Mucosa of rectum (tissue), 2 donors: ENCODE data around the gene EXOSC7.

Source experiments
- H3K27ac ChIP-seq, 2 donors: one replicate each; pipeline ENCODE4 v1.7.0; 2013; ENCODE audit warnings: inconsistent platforms in 2 of 2, low read depth in 2 of 2, low read length in 2 of 2
- H3K27me3 ChIP-seq, 2 donors: one replicate each; pipeline ENCODE4 v1.7.0; 2013; ENCODE audit warnings: low read length in 2 of 2; ENCODE audit not compliant: control insufficient read depth in 2 of 2, insufficient read depth in 2 of 2
- H3K36me3 ChIP-seq, 2 donors: one replicate each; pipeline ENCODE4 v1.7.0; 2013; ENCODE audit warnings: low read length in 2 of 2; ENCODE audit not compliant: control insufficient read depth in 2 of 2, insufficient read depth in 2 of 2
- H3K4me1 ChIP-seq, 2 donors: one replicate each; pipeline ENCODE4 v1.7.0; 2013; ENCODE audit warnings: low read length in 2 of 2, mild to moderate bottlenecking in 1 of 2; ENCODE audit not compliant: control insufficient read depth in 2 of 2, insufficient read depth in 2 of 2
- H3K4me3 ChIP-seq, 2 donors: one replicate each; pipeline ENCODE4 v1.7.0; 2013; ENCODE audit warnings: low read length in 2 of 2
- H3K9ac ChIP-seq, 2 donors: one replicate each; pipeline ENCODE4 v1.7.0; 2013; ENCODE audit warnings: low read length in 2 of 2, low read depth in 1 of 2, mild to moderate bottlenecking in 1 of 2
- H3K9me3 ChIP-seq, 2 donors: one replicate each; pipeline ENCODE4 v1.7.0; 2013; ENCODE audit warnings: low read length in 2 of 2; ENCODE audit not compliant: control insufficient read depth in 2 of 2
- donor health status: healthy.
- donor health status: Normal muscosa, but diverticular disease.

EXOSC7 gene

GRCh38 chr3:45029216-45029615 is 53.2 kb downstream of the EXOSC7 start:
- no peak overlapping the region for H3K9ac ChIP-seq
- H3K4me3 ChIP-seq: no peak overlapping the region
- H3K36me3 ChIP-seq: peaks cover 0 to 3% of the 10 kb centered on the region in 2 donors
- H3K9me3 ChIP-seq: no peaks in the 10 kb centered on the region
- H3K4me1 ChIP-seq: peaks cover 8 to 9% of the 10 kb centered on the region in 2 donors
- H3K27me3 ChIP-seq: no peaks in the 10 kb centered on the region
- no peak overlapping the region for H3K27ac ChIP-seq

DNA sequence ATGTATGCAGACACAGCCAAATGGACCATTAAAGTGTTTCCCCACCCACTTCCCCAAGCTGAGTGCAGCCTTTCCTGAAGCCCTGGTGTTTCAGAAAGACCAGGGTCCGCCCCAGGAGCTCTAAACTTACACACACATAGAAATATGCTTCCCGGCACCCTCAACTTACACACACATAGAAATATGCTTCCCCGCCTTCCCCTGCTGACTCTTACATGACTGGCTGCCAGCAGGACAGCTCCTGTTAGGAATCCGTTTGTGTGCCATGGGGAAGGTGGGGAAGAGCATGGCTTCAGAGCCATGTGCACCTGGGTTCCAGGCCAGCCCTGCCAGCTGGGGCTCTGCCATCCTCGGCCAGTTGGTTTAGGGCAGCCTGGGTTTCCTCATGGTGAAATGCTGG is 53.6 kb downstream of the EXOSC7 start:
- Histone ChIP-seq H3K4me3 (no peak overlapping the region), H3K4me1 (peaks cover 11 to 13% of the 10 kb centered on the region in 2 donors), H3K27me3 (no peaks in the 10 kb centered on the region), H3K36me3 (peaks cover 0 to 3% of the 10 kb centered on the region in 2 donors), H3K9ac (no peak overlapping the region), H3K27ac (no peak overlapping the region), H3K9me3 (no peaks in the 10 kb centered on the region)

- H3K36me3 ChIP-seq: peaks cover 0 to 3% of the 10 kb centered on the region in 2 donors
- peaks cover 0 to 2% of the 10 kb centered on the region in 2 donors for H3K27me3 ChIP-seq
- H3K27ac ChIP-seq: no peak overlapping the region
- peaks cover 16 to 20% of the 10 kb centered on the region in 2 donors for H3K4me1 ChIP-seq
- no peak overlapping the region for H3K4me3 ChIP-seq
- no peaks in the 10 kb centered on the region for H3K9me3 ChIP-seq
- H3K9ac ChIP-seq: no peak overlapping the region
Observed at GRCh38 chr3:45031531-45031930, 55.5 kb downstream of the EXOSC7 start.

GRCh38 chr3:45032113-45032512 is 56.1 kb downstream of the EXOSC7 start:
- H3K27ac ChIP-seq: no peak overlapping the region
- peaks cover 0 to 3% of the 10 kb centered on the region in 2 donors for H3K36me3 ChIP-seq
- H3K4me3 ChIP-seq: no peak overlapping the region
- peaks cover 16 to 20% of the 10 kb centered on the region in 2 donors for H3K4me1 ChIP-seq
- H3K9me3 ChIP-seq: no peaks in the 10 kb centered on the region
- H3K9ac ChIP-seq: no peak overlapping the region
- H3K27me3 ChIP-seq: peaks cover 0 to 3% of the 10 kb centered on the region in 2 donors

- Histone ChIP-seq H3K9ac (no peak overlapping the region), H3K9me3 (no peaks in the 10 kb centered on the region), H3K4me3 (no peak overlapping the region), H3K27ac (no peak overlapping the region), H3K4me1 (peaks cover 16 to 20% of the 10 kb centered on the region in 2 donors), H3K36me3 (peaks cover 0 to 3% of the 10 kb centered on the region in 2 donors), H3K27me3 (peaks cover 0 to 3% of the 10 kb centered on the region in 2 donors)
Observed at GRCh38 chr3:45033791-45034190, 57.7 kb downstream of the EXOSC7 start.

DNA sequence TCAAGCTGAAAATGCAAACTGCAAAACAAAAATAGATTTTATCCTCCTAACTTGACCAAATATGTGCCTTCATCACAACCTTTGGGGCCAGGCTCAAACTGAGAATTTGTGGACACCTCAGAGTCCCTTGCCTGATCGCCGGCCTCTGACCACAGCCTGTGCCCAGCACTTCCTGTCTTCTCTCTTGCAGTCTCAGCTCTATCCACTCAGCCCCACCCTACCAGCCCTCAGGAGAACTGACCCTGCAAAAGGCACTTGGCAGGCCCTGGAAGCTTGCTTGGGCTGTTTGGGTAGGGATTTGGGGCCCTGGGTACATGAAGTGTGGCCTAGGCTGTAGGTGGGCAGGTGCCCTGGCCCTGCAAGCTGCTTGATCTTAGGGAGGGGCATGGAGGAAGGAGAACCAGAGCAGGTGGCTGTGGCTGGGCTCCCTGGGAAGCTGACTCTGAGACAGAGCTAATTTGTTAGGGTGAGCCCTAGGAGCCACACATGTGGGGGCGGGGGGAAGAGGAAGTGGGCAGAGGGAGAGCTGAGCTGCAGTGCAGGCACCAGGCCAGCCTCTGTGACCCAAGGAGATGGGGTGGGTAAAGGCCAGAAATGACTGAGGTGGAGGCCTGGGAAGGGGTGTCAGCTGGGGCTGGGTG is 58.7 kb downstream of the EXOSC7 start:
- H3K36me3 ChIP-seq: peaks cover 0 to 3% of the 10 kb centered on the region in 2 donors
- no peak overlapping the region for H3K4me3 ChIP-seq
- H3K9me3 ChIP-seq: no peaks in the 10 kb centered on the region
- H3K9ac ChIP-seq: no peak overlapping the region
- H3K27ac ChIP-seq: peak overlapping the region; percentile 33 to 50
- peaks cover 0 to 3% of the 10 kb centered on the region in 2 donors for H3K27me3 ChIP-seq
- H3K4me1 ChIP-seq: peaks cover 16 to 20% of the 10 kb centered on the region in 2 donors

- Histone ChIP-seq H3K4me3 (peak overlapping the region in 1 of 2 donors; percentile 41), H3K4me1 (peaks cover 16 to 20% of the 10 kb centered on the region in 2 donors), H3K36me3 (peaks cover 0 to 3% of the 10 kb centered on the region in 2 donors), H3K27ac (peak overlapping the region; percentile 33 to 50), H3K9ac (peak overlapping the region in 1 of 2 donors; percentile 14), H3K27me3 (peaks cover 0 to 3% of the 10 kb centered on the region in 2 donors), H3K9me3 (no peaks in the 10 kb centered on the region)
Observed at GRCh38 chr3:45035441-45036301, 59.6 kb downstream of the EXOSC7 start.

DNA sequence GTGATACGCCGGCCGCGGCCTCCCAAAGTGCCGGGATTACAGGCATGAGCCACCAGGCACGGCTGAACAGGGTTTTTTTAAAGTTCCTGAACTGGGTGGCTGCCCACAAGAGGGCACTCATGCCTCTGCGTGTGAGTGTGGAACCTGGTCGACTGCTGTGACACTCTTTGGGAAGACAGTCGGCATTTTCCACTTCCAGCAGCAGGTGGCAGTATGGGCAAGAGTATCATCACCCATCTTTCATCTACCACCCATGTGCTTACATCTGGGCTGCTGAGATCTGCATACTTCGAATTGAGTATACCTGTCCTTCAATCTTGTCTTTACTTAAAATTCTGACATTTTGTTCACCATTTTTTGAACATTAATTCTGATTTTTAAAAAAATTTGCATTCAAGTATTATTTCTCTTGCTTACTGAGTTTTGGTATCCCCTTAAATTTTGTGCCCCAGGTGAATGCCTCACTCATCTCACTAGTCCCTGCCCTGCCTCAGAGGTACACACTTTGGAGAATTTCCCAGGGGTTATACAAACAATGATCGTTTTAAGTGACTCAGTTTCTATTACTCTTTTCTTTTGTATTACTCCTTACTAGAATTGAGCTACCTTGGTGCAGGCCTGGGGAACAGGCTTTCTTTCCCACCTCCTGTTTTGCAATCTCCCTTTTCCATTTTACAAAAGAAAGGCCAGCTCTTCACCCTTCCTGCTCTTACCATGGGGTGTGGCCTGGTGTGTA is 61.8 kb downstream of the EXOSC7 start:
- H3K27me3 ChIP-seq: peaks cover 0 to 3% of the 10 kb centered on the region in 2 donors
- H3K4me3 ChIP-seq: no peak overlapping the region
- H3K4me1 ChIP-seq: peaks cover 19 to 26% of the 10 kb centered on the region in 2 donors
- no peaks in the 10 kb centered on the region for H3K9me3 ChIP-seq
- no peak overlapping the region for H3K27ac ChIP-seq
- peak overlapping the region in 1 of 2 donors; percentile 4 for H3K9ac ChIP-seq
- peaks cover 0 to 3% of the 10 kb centered on the region in 2 donors for H3K36me3 ChIP-seq

- Histone ChIP-seq H3K27ac (no peak overlapping the region), H3K36me3 (no peaks in the 10 kb centered on the region), H3K9ac (no peak overlapping the region), H3K4me3 (no peak overlapping the region), H3K4me1 (peaks cover 3 to 7% of the 10 kb centered on the region in 2 donors), H3K9me3 (no peaks in the 10 kb centered on the region), H3K27me3 (peaks cover 0 to under 1% of the 10 kb centered on the region in 2 donors)
Observed at GRCh38 chr3:45041666-45042065, 65.6 kb downstream of the EXOSC7 start.
